Embryonic facial prominence (tissue), 1 donor: ENCODE measurements around the gene H1-8.

Source experiments
- DNase-seq: peaks from one replicate; pipeline ENCODE4 v3.0.0-alpha.2; 2016; ENCODE audit errors: extremely low spot score

H1-8 gene

DNA sequence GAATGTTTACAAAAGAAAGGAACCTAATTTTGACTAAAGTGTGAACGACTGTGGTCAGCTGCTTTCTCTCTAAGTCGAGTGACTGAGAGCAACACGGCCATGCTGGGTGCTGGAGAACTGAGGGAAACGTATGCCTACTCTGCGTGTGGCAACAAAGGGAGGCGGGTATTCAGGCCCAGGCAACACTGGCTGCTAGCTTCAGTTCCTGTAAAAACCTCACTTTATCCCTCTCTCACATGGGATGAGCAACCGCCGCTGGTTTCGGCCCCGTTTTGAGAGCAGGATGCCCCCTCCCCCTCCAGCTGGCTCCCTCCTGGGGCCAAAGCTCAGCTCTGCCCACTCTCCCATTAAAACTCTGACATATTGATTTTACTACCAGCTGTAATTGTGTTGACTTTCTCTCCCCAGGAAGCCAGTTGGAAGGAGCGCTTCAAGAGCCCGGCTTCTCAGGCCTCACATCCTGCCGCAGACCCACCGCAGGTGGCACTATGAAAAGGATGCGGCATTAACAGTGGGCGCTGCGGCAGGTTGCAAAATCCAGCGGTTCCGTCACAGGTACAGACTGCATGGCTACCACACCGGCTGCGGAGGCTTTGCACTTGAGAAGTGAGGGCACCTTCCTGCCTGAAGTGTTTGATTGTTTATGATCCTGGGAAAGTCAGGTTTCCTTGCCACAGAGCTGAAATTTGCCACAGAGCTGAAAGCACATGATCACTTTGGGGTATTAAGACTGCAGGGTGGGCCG is 50.8 kb downstream of the H1-8 start:
- no peak for DNase-seq

DNA sequence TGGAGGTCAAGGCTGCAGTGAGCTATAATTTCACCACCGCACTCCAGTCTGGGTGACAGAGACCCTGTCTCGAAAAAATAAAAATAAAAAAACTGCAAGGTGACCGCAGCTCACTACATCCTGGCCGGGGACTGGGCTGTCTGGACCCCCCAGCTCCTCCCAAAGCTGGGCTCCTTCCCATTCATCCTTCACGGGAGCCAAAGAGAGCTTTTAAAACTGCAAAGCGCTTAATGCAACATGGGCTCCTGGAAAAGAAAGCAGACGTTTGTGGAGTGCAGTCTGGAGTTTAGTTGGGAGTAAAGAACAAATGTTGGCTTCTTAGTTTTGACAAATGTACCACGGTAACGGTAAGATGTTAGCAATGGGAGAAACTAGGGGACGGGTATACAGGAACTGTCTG is 51.4 kb downstream of the H1-8 start:
- DNase-seq, result no peak

DNA sequence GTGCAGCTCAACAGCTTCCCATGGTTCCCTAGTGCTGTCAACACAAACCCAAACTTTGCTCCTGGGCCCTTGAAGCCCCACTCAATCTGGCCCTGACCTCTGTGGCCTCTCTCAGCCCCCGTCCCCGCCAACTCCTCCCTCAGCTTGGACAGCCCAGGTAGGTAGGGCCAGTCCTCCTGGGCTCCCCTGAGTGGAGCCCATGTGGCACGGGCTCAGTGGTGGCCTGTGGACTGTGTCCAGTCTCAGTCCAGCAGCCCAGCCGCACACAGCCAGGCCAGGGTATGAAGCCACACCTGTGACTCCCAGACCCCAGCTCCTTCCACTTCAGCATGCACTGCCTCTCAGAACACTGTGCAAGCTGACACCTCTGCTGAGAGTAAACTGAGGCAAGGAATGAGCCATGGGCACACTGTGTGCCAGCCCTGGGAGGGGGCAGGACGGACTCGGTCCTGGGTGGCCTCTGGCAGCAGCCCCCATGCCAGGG is 52.0 kb downstream of the H1-8 start:
- DNase-seq, result no peak

DNA sequence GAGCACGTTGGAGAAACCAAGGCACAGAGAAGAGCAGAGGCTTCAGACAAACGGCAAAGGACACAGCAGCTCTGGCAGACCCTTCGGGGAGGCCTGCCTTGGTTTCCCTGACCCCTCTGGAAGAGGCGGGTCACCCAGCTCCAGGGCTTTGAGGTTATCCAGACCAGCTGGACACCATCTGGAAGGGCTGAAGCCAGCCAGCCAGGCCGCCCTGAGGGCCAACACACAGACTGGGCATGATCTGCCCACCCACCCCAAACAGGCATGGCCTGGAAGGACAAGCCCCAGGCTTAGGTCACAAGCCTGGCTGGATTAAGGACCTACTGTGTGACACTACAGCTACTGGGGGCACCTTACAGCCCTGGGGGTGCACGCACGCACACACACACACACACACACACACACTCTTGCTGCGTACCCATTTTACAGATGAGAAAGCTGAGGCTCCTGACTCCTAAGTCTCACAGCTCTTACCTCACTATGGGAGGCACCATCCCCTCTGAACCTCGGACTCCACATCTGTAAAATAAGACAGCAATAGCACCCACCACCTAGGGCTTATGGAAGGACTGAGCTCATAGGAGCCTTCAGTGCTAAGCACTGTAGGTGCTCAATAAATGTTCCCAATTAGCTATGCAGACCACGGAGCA is 52.7 kb downstream of the H1-8 start:
- DNase-seq, result no peak

DNA sequence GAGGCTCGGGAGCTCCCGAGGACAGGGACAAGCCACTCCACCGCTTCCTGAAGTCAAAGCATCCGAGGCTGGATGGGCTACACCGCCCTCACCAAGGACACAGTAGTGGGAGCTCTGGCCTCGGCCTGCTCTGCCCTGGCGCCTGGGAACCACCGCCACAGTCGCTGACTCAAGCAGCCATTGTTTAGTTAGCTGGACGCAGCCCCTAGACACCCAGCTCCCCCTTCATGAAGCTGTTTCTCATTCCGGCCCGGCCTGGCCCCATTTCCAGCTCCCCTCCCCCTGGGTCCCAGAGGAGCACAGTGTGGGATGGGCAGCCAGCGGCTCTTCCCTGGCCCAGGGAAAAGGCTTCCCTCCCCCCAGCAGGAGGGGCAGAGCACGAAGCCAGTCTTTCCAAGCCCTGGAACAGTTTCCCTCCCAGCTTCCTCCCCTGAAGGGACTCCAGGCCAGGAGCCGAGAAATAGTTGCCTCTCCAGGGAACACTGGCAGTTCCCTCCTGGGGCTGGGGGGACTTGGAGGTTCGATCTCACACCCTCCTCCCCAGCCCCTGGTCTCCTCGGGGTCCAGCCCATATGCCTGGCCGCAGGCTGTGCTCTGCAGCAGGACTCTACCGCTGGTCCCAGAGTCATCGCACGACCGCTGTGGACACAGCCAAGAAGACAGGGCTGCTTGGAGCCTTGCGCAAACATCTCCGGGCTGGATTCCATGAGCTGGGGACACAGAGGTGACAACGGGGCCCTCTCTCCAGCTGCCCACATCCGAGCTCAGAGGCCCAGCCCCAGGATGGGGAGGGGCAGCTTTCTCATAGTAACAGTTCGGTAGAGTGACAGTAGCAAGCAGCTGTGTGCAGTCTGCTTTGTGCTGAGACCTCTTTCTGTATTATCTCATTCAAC is 53.5 kb downstream of the H1-8 start:
- no peak for DNase-seq

- DNase-seq, result no peak
Measured at GRCh38 chr3:129597087-129597999, 54.4 kb downstream of the H1-8 start.

- no peak for DNase-seq
Measured at GRCh38 chr3:129598000-129598381, 55.0 kb downstream of the H1-8 start.

- DNase-seq, result no peak
Measured at GRCh38 chr3:129598484-129598883, 55.5 kb downstream of the H1-8 start.

DNA sequence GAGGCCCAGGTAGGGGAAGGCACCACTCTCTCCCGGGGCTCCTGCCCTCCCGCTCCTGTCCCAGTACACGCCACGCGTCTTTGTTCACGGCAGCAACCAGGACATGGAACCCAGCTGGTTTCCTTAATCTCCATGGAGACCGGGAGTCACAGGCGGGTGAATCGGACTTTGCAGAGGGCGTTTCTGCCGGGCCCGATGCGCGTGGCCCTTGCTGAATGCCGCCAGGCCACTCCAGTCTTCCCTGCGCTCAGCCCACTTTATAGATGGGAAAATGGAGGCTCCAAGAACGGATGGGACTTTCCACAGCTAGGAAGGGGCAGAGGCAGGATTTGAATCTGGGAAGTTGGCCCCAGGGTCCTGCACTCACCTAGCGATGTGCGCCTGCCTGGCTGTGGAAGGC is 56.1 kb downstream of the H1-8 start:
- no peak for DNase-seq

GRCh38 chr3:129599607-129600006 is 56.6 kb downstream of the H1-8 start:
- no peak for DNase-seq

DNA sequence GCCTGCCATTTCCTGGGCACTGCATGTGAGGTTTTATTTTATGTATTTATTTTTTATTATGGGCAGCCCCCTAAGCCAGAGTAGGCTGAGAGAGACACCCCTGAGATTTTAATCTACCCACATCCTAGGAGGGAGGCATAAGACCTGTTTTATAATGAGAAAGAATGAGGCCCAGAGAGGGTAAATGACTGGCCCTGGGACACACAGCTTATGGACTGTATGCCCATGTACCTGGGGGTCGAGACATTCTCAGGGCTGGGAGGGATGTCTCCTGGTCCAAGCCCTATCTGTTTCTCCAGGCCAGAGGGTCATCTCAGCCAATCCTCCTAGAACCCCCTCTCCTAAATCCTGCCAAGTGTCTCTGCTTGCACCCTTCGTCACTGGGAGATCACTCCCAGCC is 57.4 kb downstream of the H1-8 start:
- no peak for DNase-seq
